ENCODE results near the gene B3GNT9. TPM values are rescaled to one million over a fixed set of nuclear protein-coding genes. Genes with fewer than 3 reads are reported as not detected.
A peak's percentile ranks its signal among the peaks of the same experiment; 100 is the strongest.

The B3GNT9 gene
- 7.9 TPM for polyA plus RNA-seq (2013, experiment 1 of 2; ENCODE audit: insufficient read length)
- 7.7 TPM for polyA plus RNA-seq (2013, experiment 2 of 2; ENCODE audit: insufficient read length)

- peak; percentile 54 for DNase-seq
Observed at GRCh38 chr16:67150833-67151396, at the start of gene B3GNT9. B3GNT9 (minus strand) TSS chr16:67150998; CDS start chr16:67150485, 513 bp downstream.

- DNase-seq, result no peak
Observed at GRCh38 chr16:67200491-67200890, 49.7 kb upstream of the B3GNT9 start.

GRCh38 chr16:67199808-67200198 is 49.0 kb upstream of the B3GNT9 start:
- DNase-seq, result no peak

GRCh38 chr16:67199011-67199807 is 48.4 kb upstream of the B3GNT9 start, which contains the start of gene ELMO3:
ELMO3 (plus strand) TSS chr16:67199131; CDS start chr16:67199327, 196 bp downstream.
- DNase-seq, result no peak

GRCh38 chr16:67198238-67198734 is 47.5 kb upstream of the B3GNT9 start:
- DNase-seq, result peak; percentile 52

GRCh38 chr16:67197704-67198103 is 46.9 kb upstream of the B3GNT9 start:
- DNase-seq, result no peak

- no peak for DNase-seq
Observed at GRCh38 chr16:67196881-67197280, 46.1 kb upstream of the B3GNT9 start.

- no peak for DNase-seq
Observed at GRCh38 chr16:67195676-67196075, 44.9 kb upstream of the B3GNT9 start.

- DNase-seq, result no peak
Observed at GRCh38 chr16:67194260-67194659, 43.5 kb upstream of the B3GNT9 start.

- DNase-seq, result no peak
Observed at GRCh38 chr16:67193536-67193935, 42.7 kb upstream of the B3GNT9 start.

- no peak for DNase-seq
Observed at GRCh38 chr16:67192781-67193361, 42.1 kb upstream of the B3GNT9 start.

- peak; percentile 92 for DNase-seq
Observed at GRCh38 chr16:67191995-67192681, 41.3 kb upstream of the B3GNT9 start, which contains the start of gene E2F4. E2F4 (plus strand) TSS chr16:67192155; CDS start chr16:67192228, 73 bp downstream.

GRCh38 chr16:67191411-67191994 is 40.7 kb upstream of the B3GNT9 start:
- DNase-seq, result no peak

GRCh38 chr16:67190448-67191399 is 39.9 kb upstream of the B3GNT9 start:
- DNase-seq, result no peak

- no peak for DNase-seq
Observed at GRCh38 chr16:67190041-67190440, 39.2 kb upstream of the B3GNT9 start, which contains the start of gene EXOC3L1. EXOC3L1 (minus strand) TSS chr16:67190136; CDS start chr16:67189676, 460 bp downstream.

GRCh38 chr16:67188798-67189197 is 38.0 kb upstream of the B3GNT9 start:
- DNase-seq, result no peak

GRCh38 chr16:67188323-67188722 is 37.5 kb upstream of the B3GNT9 start:
- DNase-seq, result no peak

- no peak for DNase-seq
Observed at GRCh38 chr16:67187175-67187890, 36.5 kb upstream of the B3GNT9 start.

- peak; percentile 44 for DNase-seq
Observed at GRCh38 chr16:67186550-67186950, 35.8 kb upstream of the B3GNT9 start.

GRCh38 chr16:67185651-67186134 is 34.9 kb upstream of the B3GNT9 start:
- no peak for DNase-seq
